GM10266 (cell line): ENCODE measurements around the gene COX5A.

Experiments used
- DNase-seq: peaks from one replicate; pipeline ENCODE4 v3.0.0; 2012; ENCODE audit errors: extremely low spot score
- TF ChIP-seq, protein P1 (sequence below): IDR thresholded peaks from 2 replicates; pipeline ENCODE4 v1.5.1; 2012; ENCODE audit warnings: mild to moderate bottlenecking, low read depth; ENCODE audit not compliant: control insufficient read depth, insufficient read depth; ENCODE audit errors: missing control alignments

The COX5A gene

DNA sequence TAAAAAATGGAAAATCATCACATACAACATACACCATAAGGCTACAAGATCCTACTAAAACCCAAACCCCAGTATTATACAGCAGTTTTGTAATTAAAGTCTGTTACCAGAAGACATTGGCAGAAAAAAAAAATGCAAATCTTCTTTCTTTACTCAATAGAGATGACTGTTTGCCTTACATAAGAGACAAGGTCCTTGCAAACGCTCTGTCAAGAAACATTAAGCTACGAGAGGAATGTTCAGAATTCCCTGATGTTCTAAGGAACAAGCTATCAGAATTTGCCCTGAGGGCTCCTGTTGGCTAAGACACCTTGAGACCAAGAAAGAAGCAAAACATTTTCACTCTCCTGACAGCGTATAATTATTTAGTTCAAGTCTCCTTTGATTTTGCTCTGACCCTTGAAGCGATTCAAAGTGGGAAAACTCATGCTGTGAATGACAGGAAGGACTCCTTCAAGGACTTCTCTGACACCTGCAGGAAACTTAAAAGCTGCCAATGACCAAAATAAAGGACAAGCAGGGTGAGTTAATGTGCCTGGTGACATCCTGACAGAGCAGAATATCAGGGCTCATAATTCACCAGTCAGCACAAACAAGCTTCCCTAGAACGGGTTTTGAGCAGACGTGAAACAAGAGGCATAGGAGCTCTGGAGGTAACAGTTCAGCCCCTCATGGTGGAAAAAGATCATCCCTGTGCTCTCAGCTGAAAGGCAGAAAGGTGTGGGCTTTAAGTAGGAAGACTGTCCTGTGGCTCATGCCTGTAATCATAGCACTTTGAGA, 67.2 kb downstream of the COX5A start:
- TF ChIP-seq, protein P1, sequence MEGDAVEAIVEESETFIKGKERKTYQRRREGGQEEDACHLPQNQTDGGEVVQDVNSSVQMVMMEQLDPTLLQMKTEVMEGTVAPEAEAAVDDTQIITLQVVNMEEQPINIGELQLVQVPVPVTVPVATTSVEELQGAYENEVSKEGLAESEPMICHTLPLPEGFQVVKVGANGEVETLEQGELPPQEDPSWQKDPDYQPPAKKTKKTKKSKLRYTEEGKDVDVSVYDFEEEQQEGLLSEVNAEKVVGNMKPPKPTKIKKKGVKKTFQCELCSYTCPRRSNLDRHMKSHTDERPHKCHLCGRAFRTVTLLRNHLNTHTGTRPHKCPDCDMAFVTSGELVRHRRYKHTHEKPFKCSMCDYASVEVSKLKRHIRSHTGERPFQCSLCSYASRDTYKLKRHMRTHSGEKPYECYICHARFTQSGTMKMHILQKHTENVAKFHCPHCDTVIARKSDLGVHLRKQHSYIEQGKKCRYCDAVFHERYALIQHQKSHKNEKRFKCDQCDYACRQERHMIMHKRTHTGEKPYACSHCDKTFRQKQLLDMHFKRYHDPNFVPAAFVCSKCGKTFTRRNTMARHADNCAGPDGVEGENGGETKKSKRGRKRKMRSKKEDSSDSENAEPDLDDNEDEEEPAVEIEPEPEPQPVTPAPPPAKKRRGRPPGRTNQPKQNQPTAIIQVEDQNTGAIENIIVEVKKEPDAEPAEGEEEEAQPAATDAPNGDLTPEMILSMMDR = no peak
- no peak for DNase-seq
